Smooth muscle cell (in vitro differentiated cells): ENCODE results near the gene ADAMTSL2. TPM values are rescaled to one million over a fixed set of nuclear protein-coding genes. Genes with fewer than 3 reads are reported as not detected.

Experiments used
- DNase-seq: peaks from one replicate; lab custom pipeline; 2025; ENCODE audit not compliant: unreplicated experiment; lab: John Stamatoyannopoulos, UW
- H2AFZ ChIP-seq: fragments of 200-600 bp; sonication (generic); 2 replicates; pipeline ENCODE4 v1.6.0; 2016; ENCODE audit warnings: antibody characterized with exemption, low read depth, mild to moderate bottlenecking
- H3F3A ChIP-seq: fragments of 200-600 bp; sonication (generic); 2 replicates; pipeline ENCODE4 v1.6.0; 2017; ENCODE audit warnings: antibody characterized with exemption, low read depth
- H3K27ac ChIP-seq: fragments of 200-600 bp; sonication (generic); 2 replicates; pipeline ENCODE4 v1.5.1; 2016; ENCODE audit warnings: low read depth, mild to moderate bottlenecking
- H3K27me3 ChIP-seq: fragments of 200-600 bp; sonication (generic); 2 replicates; pipeline ENCODE4 v1.6.1; 2016; ENCODE audit warnings: low read depth, mild to moderate bottlenecking
- H3K36me3 ChIP-seq: fragments of 200-600 bp; sonication (generic); 2 replicates; pipeline ENCODE4 v1.5.1; 2016; ENCODE audit warnings: low read depth
- H3K4me1 ChIP-seq: fragments of 200-600 bp; sonication (generic); 2 replicates; pipeline ENCODE4 v1.5.1; 2016; ENCODE audit warnings: low read depth
- H3K4me2 ChIP-seq: fragments of 200-600 bp; sonication (generic); 2 replicates; pipeline ENCODE4 v1.6.0; 2016; ENCODE audit warnings: mild to moderate bottlenecking
- H3K4me3 ChIP-seq: fragments of 200-600 bp; sonication (generic); 2 replicates; pipeline ENCODE4 v1.5.1; 2016; ENCODE audit warnings: mild to moderate bottlenecking
- H3K79me2 ChIP-seq: fragments of 200-600 bp; sonication (generic); 2 replicates; pipeline ENCODE4 v1.6.0; 2016; ENCODE audit warnings: low read depth, mild to moderate bottlenecking
- H3K9ac ChIP-seq: fragments of 200-600 bp; sonication (generic); 2 replicates; pipeline ENCODE4 v1.6.0; 2016; ENCODE audit warnings: low read depth
- H3K9me3 ChIP-seq: fragments of 200-600 bp; sonication (generic); replicated peaks from 2 replicates; pipeline ENCODE4 v1.5.1; 2016; ENCODE audit warnings: low read depth
- H4K20me1 ChIP-seq: fragments of 200-600 bp; sonication (generic); 2 replicates; pipeline ENCODE4 v1.6.0; 2016; ENCODE audit warnings: low read depth
- CTCF ChIP-seq: fragments of 200-600 bp; sonication (generic); IDR thresholded peaks from 2 replicates; pipeline ENCODE4 v1.5.1; 2017; ENCODE audit warnings: borderline replicate concordance, mild to moderate bottlenecking, antibody characterized with exemption; ENCODE audit not compliant: insufficient read depth, poor library complexity, severe bottlenecking
- WGBS: methylation state at CpG from one replicate; pipeline ENCODE4 v1.1.7; 2016; ENCODE audit warnings: low lambda C conversion rate; 5-methylcytosine and 5-hydroxymethylcytosine counted together
- polyA plus RNA-seq: library from polyadenylated mRNA; unstranded; fragments of >200 nt; fragmentation: Nextera tagmentation; extraction: Ambion mirVana; gene quantifications from 2 replicates; pipeline ENCODE4 v1.2.1, GENCODE V29; 2016
- total RNA-seq: library from RNA; depleted of rRNA; stranded (reverse); fragments of >200 nt; gene quantifications from 2 replicates; pipeline ENCODE4 v1.2.3, GENCODE V29; 2014

The ADAMTSL2 gene
- total and polyA plus RNA-seq, 2 experiments from 2014 or later = 8.1 to 10.5 TPM

- H2AFZ ChIP-seq = no peak overlapping the region
- no peak for DNase-seq
- no peaks in the 10 kb centered on the region for H3K79me2 ChIP-seq
- no peaks in the 10 kb centered on the region for H3K4me1 ChIP-seq
- peaks cover 32% of the 10 kb centered on the region for H3K27me3 ChIP-seq
- no peak overlapping the region for H3K4me3 ChIP-seq
- 89% methylated on average over 5 of the region's 5 CpGs for WGBS
- H3K4me2 ChIP-seq = no peak overlapping the region
- no peaks in the 10 kb centered on the region for H3K36me3 ChIP-seq
- no peaks in the 10 kb centered on the region for H4K20me1 ChIP-seq
- H3F3A ChIP-seq = no peaks in the 10 kb centered on the region
- no peak overlapping the region for H3K9ac ChIP-seq
- no peak for TF ChIP-seq CTCF
- no peak overlapping the region for H3K27ac ChIP-seq
- H3K9me3 ChIP-seq = no peaks in the 10 kb centered on the region
Measured at GRCh38 chr9:133610845-133611244, 76.3 kb downstream of the ADAMTSL2 start.

DNA sequence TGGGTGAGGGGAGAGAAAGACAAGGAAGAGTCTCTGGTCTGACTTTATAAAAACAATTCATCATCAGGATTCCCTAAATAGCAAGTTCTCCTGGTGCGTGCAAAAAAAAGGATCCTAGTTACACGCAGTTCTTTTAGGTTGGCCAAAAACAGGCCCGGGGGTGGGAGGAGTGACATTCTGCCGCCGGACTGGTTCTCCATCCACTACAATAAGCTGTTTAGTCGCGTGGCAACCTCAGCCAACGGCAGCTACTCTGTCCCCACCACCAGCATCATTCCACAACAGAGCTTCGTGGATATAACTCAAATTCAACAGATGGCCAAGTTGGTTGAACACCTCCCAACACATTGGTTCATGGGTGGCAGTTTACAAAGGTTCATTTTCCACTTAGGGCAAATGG lies 77.5 kb downstream of the ADAMTSL2 start:
- Histone ChIP-seq H3F3A (no peaks in the 10 kb centered on the region), H3K4me1 (no peaks in the 10 kb centered on the region), H3K79me2 (no peaks in the 10 kb centered on the region), H3K9ac (no peak overlapping the region), H3K9me3 (no peaks in the 10 kb centered on the region), H2AFZ (no peak overlapping the region), H3K27ac (no peak overlapping the region), H3K4me3 (no peak overlapping the region), H3K4me2 (no peak overlapping the region), H3K27me3 (peaks cover 32% of the 10 kb centered on the region), H4K20me1 (no peaks in the 10 kb centered on the region), H3K36me3 (no peaks in the 10 kb centered on the region)
- DNase-seq = no peak
- 86% methylated on average over 9 of the region's 9 CpGs for WGBS
- TF ChIP-seq CTCF = no peak

DNA sequence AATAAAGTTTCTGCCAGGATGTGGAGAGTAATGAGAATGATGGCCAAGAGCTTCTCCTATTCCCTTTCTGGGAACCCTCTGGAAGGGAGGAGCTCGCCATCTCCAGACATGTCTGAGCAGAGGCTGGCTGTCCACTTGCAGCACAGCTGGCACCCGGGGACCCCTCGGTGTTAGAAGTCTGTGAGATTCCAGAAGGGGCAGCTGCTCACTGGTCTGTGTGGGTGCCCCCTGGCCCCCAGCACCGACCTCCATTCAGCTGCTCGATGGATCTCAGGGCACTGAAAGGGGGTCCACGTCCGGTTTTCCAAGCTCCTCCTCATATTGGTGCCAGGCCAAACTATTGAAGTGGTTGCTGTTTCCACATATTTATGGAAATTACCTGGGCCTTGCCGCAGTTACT lies 78.3 kb downstream of the ADAMTSL2 start:
- DNase-seq = no peak
- Histone ChIP-seq H3K4me1 (no peaks in the 10 kb centered on the region), H3K79me2 (no peaks in the 10 kb centered on the region), H3F3A (no peaks in the 10 kb centered on the region), H3K4me3 (no peak overlapping the region), H3K27me3 (peaks cover 32% of the 10 kb centered on the region), H3K4me2 (no peak overlapping the region), H3K9ac (no peak overlapping the region), H3K36me3 (no peaks in the 10 kb centered on the region), H4K20me1 (no peaks in the 10 kb centered on the region), H3K27ac (no peak overlapping the region), H2AFZ (no peak overlapping the region), H3K9me3 (no peaks in the 10 kb centered on the region)
- TF ChIP-seq CTCF = no peak
- 85% methylated on average over 8 of the region's 8 CpGs for WGBS

DNA sequence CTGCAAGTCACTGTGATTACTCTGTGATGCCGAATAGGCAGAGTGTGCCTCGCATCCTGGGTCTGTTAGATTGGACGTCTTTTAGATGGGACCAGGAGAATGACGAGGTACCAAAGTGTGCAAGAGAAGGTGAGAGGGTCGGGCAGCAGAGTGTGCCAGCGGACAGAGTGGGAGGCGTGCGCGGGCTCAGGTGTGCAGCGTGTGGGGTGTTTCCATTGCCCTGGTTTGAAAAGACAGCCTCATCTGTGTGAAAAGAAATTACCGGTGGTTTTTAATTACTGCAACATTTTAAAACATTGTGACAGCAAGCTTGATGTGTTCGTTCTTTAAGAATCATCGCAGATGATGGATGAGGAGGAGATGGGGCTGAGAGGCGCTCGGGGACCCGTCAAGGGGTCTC lies 78.9 kb downstream of the ADAMTSL2 start:
- Histone ChIP-seq H3K4me2 (no peak overlapping the region), H3K9ac (no peak overlapping the region), H3K4me1 (no peaks in the 10 kb centered on the region), H3K36me3 (no peaks in the 10 kb centered on the region), H3K27ac (no peak overlapping the region), H2AFZ (no peak overlapping the region), H3K79me2 (no peaks in the 10 kb centered on the region), H4K20me1 (no peaks in the 10 kb centered on the region), H3K27me3 (peaks cover 31% of the 10 kb centered on the region), H3K9me3 (no peaks in the 10 kb centered on the region), H3K4me3 (no peak overlapping the region), H3F3A (no peaks in the 10 kb centered on the region)
- no peak for DNase-seq
- no peak for TF ChIP-seq CTCF
- WGBS = 90% methylated on average over 16 of the region's 16 CpGs
